Measurements from ENCODE around the gene MYG1. TPM values are rescaled to one million over a fixed set of nuclear protein-coding genes. Genes with fewer than 3 reads are reported as not detected.

The MYG1 gene
- total RNA-seq, 1 experiment from 2014 or later = 91.8 TPM

- Histone ChIP-seq H2AFZ (ENCODE audit: low read length) (no peak overlapping the region), H3K23me2 (ENCODE audit: insufficient read length, low read depth, low read length, poor library complexity, severe bottlenecking) (no peaks in the 10 kb centered on the region), H2AK5ac (ENCODE audit: insufficient read length, low read length) (no peak overlapping the region), H2BK20ac (ENCODE audit: low read depth, low read length, poor library complexity, severe bottlenecking) (no peak overlapping the region), H3K56ac (ENCODE audit: insufficient read length, low read depth, low read length) (no peak overlapping the region), H2BK15ac (ENCODE audit: low read depth, low read length) (no peak overlapping the region), H3K27ac (ENCODE audit: insufficient read length, low read depth, low read length) (no peak overlapping the region), H3K9me3 (ENCODE audit: control insufficient read depth, low read depth, low read length) (no peaks in the 10 kb centered on the region), H4K20me1 (ENCODE audit: control insufficient read depth, insufficient read depth, insufficient read length) (no peaks in the 10 kb centered on the region), H3T11ph (ENCODE audit: low read length) (no peak overlapping the region), H4K8ac (replicated peaks; ENCODE audit: insufficient read length, low read depth, low read length) (no peak overlapping the region), H3K79me1 (ENCODE audit: insufficient read depth, low read depth, low read length, poor library complexity, severe bottlenecking) (no peaks in the 10 kb centered on the region), H3K4me1 (ENCODE audit: insufficient read depth, low read length) (no peaks in the 10 kb centered on the region; the same call in 1 of the 2 replicates), H2BK12ac (ENCODE audit: insufficient read length, low read depth, low read length) (no peak overlapping the region), H3K4me2 (ENCODE audit: insufficient read depth, insufficient read length, low read length) (no peak overlapping the region), H3K27me3 (ENCODE audit: insufficient read depth, low read length) (no peaks in the 10 kb centered on the region; the same call in 1 of the 2 replicates), H3K14ac (ENCODE audit: insufficient read depth, low read length) (no peak overlapping the region), H2BK5ac (ENCODE audit: insufficient read length, low read length) (no peak overlapping the region), H2BK120ac (ENCODE audit: low read depth, low read length, poor library complexity, severe bottlenecking) (no peak overlapping the region), H3K79me2 (ENCODE audit: insufficient read depth, low read length) (no peaks in the 10 kb centered on the region), H3K4ac (ENCODE audit: low read depth, low read length) (no peak overlapping the region), H4K91ac (ENCODE audit: insufficient read length, low read depth, low read length) (no peak overlapping the region), H3K18ac (ENCODE audit: insufficient read length, low read depth, low read length) (no peak overlapping the region), H3K23ac (ENCODE audit: insufficient read length, low read depth, low read length) (no peak overlapping the region), H4K5ac (ENCODE audit: insufficient read length, low read depth, low read length) (no peak overlapping the region), H3K9ac (ENCODE audit: extremely low read depth, insufficient read length, low read length) (no peak overlapping the region)
- peaks cover 75% of the 10 kb centered on the region for H3K27me3 Mint-ChIP-seq (ENCODE audit: low read depth)
- peaks cover 18 to 27% of the 10 kb centered on the region in 2 experiments for H3K4me1 Mint-ChIP-seq
- H3K36me3 Mint-ChIP-seq (ENCODE audit: insufficient read depth in 1 of 3, low read depth in 3 of 3) = no peaks in the 10 kb centered on the region
- TF ChIP-seq, protein P1, sequence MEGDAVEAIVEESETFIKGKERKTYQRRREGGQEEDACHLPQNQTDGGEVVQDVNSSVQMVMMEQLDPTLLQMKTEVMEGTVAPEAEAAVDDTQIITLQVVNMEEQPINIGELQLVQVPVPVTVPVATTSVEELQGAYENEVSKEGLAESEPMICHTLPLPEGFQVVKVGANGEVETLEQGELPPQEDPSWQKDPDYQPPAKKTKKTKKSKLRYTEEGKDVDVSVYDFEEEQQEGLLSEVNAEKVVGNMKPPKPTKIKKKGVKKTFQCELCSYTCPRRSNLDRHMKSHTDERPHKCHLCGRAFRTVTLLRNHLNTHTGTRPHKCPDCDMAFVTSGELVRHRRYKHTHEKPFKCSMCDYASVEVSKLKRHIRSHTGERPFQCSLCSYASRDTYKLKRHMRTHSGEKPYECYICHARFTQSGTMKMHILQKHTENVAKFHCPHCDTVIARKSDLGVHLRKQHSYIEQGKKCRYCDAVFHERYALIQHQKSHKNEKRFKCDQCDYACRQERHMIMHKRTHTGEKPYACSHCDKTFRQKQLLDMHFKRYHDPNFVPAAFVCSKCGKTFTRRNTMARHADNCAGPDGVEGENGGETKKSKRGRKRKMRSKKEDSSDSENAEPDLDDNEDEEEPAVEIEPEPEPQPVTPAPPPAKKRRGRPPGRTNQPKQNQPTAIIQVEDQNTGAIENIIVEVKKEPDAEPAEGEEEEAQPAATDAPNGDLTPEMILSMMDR (conservative IDR thresholded peaks at IDR 0.05) = no peak
- no peak overlapping the region for H3K4me3 Mint-ChIP-seq
- H3K27ac Mint-ChIP-seq = peak overlapping the region in 1 of 3 experiments; percentile 14; a peak in 2 of 7 replicates
- H3K9me3 Mint-ChIP-seq = no peaks in the 10 kb centered on the region
- DNase-seq = no peak
- WGBS (ENCODE audit: extremely low coverage, insufficient read length, low lambda C conversion rate) = no CpG with 5 or more reads among the region's 11 CpGs
Observed at GRCh38 chr12:53338017-53338416, 38.5 kb downstream of the MYG1 start.

Measured in H9 (cell line).